HEK293 (cell line): ENCODE measurements around the gene NSUN4.
A peak's percentile ranks its signal among the peaks of the same experiment; 100 is the strongest.

Source experiments
- BCL11A ChIP-seq: fragments of 450-650 bp; formaldehyde crosslinking; IDR thresholded peaks from 2 replicates; pipeline ENCODE4 v1.5.1; 2016; ENCODE audit warnings: low read depth, missing biosample characterization, missing genetic modification characterization
- GLI4 ChIP-seq: fragments of 450-650 bp; formaldehyde crosslinking; IDR thresholded peaks from 2 replicates; pipeline ENCODE4 v1.5.1; 2016; ENCODE audit warnings: missing biosample characterization, missing genetic modification characterization
- GLIS1 ChIP-seq: fragments of 450-650 bp; formaldehyde crosslinking; IDR thresholded peaks from 2 replicates; pipeline ENCODE4 v1.5.1; 2016; ENCODE audit warnings: missing biosample characterization, missing genetic modification characterization
- HIC1 ChIP-seq: fragments of 450-650 bp; formaldehyde crosslinking; IDR thresholded peaks from 2 replicates; pipeline ENCODE4 v1.5.1; 2016; ENCODE audit warnings: missing biosample characterization, missing genetic modification characterization
- HOXC10 ChIP-seq: sonication (generic); formaldehyde crosslinking; IDR thresholded peaks from 2 replicates; pipeline ENCODE4 v1.8.1; 2023; ENCODE audit warnings: mild to moderate bottlenecking, missing genetic modification reagents
- KLF1 ChIP-seq: fragments of 450-650 bp; formaldehyde crosslinking; IDR thresholded peaks from 2 replicates; pipeline ENCODE4 v1.5.1; 2016; ENCODE audit warnings: missing biosample characterization, missing genetic modification characterization
- MZF1 ChIP-seq: fragments of 450-650 bp; formaldehyde crosslinking; IDR thresholded peaks from 2 replicates; pipeline ENCODE4 v1.5.1; 2017; ENCODE audit warnings: missing biosample characterization, missing genetic modification characterization, borderline replicate concordance
- PRDM10 ChIP-seq: fragments of 450-650 bp; formaldehyde crosslinking; IDR thresholded peaks from 2 replicates; pipeline ENCODE4 v1.5.1; 2016; ENCODE audit warnings: missing biosample characterization, missing genetic modification characterization
- RBAK ChIP-seq: fragments of 450-650 bp; formaldehyde crosslinking; IDR thresholded peaks from 2 replicates; pipeline ENCODE4 v1.5.1; 2016; ENCODE audit warnings: missing biosample characterization, missing genetic modification characterization
- SCRT2 ChIP-seq: fragments of 450-650 bp; formaldehyde crosslinking; IDR thresholded peaks from 2 replicates; pipeline ENCODE4 v1.5.1; 2016; ENCODE audit warnings: missing biosample characterization, missing genetic modification characterization
- SP7 ChIP-seq: fragments of 450-650 bp; formaldehyde crosslinking; IDR thresholded peaks from 2 replicates; pipeline ENCODE4 v1.5.1; 2016; ENCODE audit warnings: missing biosample characterization, missing genetic modification characterization
- ZBTB20 ChIP-seq: fragments of 450-650 bp; formaldehyde crosslinking; IDR thresholded peaks from 2 replicates; pipeline ENCODE4 v1.5.1; 2016; ENCODE audit warnings: missing biosample characterization, missing genetic modification characterization
- ZBTB26 ChIP-seq: fragments of 450-650 bp; formaldehyde crosslinking; optimal IDR thresholded peaks from 2 replicates; pipeline ENCODE3; 2016; ENCODE audit warnings: missing biosample characterization, mild to moderate bottlenecking, missing genetic modification characterization
- ZNF248 ChIP-seq: fragments of 450-650 bp; formaldehyde crosslinking; IDR thresholded peaks from 2 replicates; pipeline ENCODE4 v1.5.1; 2017; ENCODE audit warnings: missing biosample characterization, missing genetic modification characterization
- ZNF274 ChIP-seq, 2 experiments: fragments of 200-500 bp in 1 of 2; fragments of 450-650 bp in 1 of 2; sonication (Bioruptor generic) in 1 of 2; formaldehyde crosslinking in 1 of 2; IDR thresholded peaks; 2 replicates each; pipeline versions ENCODE4 v1.5.1 to v1.6.1; 2014 to 2016; ENCODE audit warnings: borderline replicate concordance in 1 of 2, inconsistent platforms in 1 of 2, low read length in 1 of 2, missing biosample characterization in 1 of 2, missing genetic modification characterization in 1 of 2
- ZNF391 ChIP-seq: fragments of 450-650 bp; formaldehyde crosslinking; IDR thresholded peaks from 2 replicates; pipeline ENCODE4 v1.5.1; 2016; ENCODE audit warnings: low read depth, missing biosample characterization, missing genetic modification characterization, borderline replicate concordance
- ZNF530 ChIP-seq: fragments of 450-650 bp; formaldehyde crosslinking; IDR thresholded peaks from 2 replicates; pipeline ENCODE4 v1.5.1; 2016; ENCODE audit warnings: low read depth, missing biosample characterization, missing genetic modification characterization
- ZNF580 ChIP-seq: fragments of 450-650 bp; formaldehyde crosslinking; IDR thresholded peaks from 2 replicates; pipeline ENCODE4 v1.5.1; 2016; ENCODE audit warnings: missing biosample characterization, missing genetic modification characterization
- ZSCAN30 ChIP-seq: fragments of 450-650 bp; IDR thresholded peaks from 2 replicates; pipeline ENCODE4 v1.5.1; 2018; ENCODE audit warnings: missing biosample characterization, mild to moderate bottlenecking, missing genetic modification characterization, moderate library complexity
- ZSCAN4 ChIP-seq: fragments of 450-650 bp; formaldehyde crosslinking; IDR thresholded peaks from 2 replicates; pipeline ENCODE4 v1.5.1; 2017; ENCODE audit warnings: missing biosample characterization, missing genetic modification characterization
- ZXDB ChIP-seq: fragments of 450-650 bp; formaldehyde crosslinking; IDR thresholded peaks from 2 replicates; pipeline ENCODE4 v1.5.1; 2016; ENCODE audit warnings: missing biosample characterization, missing genetic modification characterization

Gene NSUN4

GRCh38 chr1:46401964-46402626, 61.5 kb downstream of the NSUN4 start (continued):
- TF ChIP-seq ZSCAN4 (tag by site-specific recombination) (peak; percentile 73), ZNF274 (IDR thresholded peaks at IDR 0.05; ENCODE audit: low read length) (no peak), ZNF274 (tag by site-specific recombination; IDR thresholded peaks at IDR 0.05; ENCODE audit: borderline replicate concordance) (no peak), ZXDB (peak; percentile 38), SCRT2 (peak; percentile 95), KLF1 (tag by site-specific recombination) (peak; percentile 56), ZBTB26 (tag by site-specific recombination) (peak; percentile 33), ZNF580 (tag by site-specific recombination) (no peak), PRDM10 (tag by site-specific recombination) (peak; percentile 87), GLIS1 (peak; percentile 52), MZF1 (tag by site-specific recombination) (no peak), GLI4 (tag by site-specific recombination) (0 out of 2 replicates have a peak, but pooled peaks have one; percentile 15), SP7 (tag by site-specific recombination) (0 out of 2 replicates have a peak, but pooled peaks have one; percentile 44), HIC1 (tag by site-specific recombination) (peak; percentile 58; the same call in 1 of the 2 replicates), ZNF248 (tag by site-specific recombination) (no peak), ZBTB20 (tag by site-specific recombination) (no peak), ZNF530 (tag by site-specific recombination) (0 out of 2 replicates have a peak, but pooled peaks have one; percentile 5), ZNF391 (peak; percentile 51; the same call in 1 of the 2 replicates), ZSCAN30 (tag by site-specific recombination) (peak; percentile 58), BCL11A (tag by site-specific recombination) (peak; percentile 41; the same call in 1 of the 2 replicates), RBAK (tag by site-specific recombination) (no peak), HOXC10 (CRISPR knock-in tag) (no peak)
